Fibroblast of peridontal ligament (primary cell): ENCODE data around the gene RNU7-1.
"Not testable (repeated sequence)": the region's sequence is repeated elsewhere in the genome, so short reads cannot be mapped to it uniquely, and the experiment has no call there.

ENCODE experiments used
- DNase-seq: peaks from one replicate; pipeline ENCODE4 v3.0.0-alpha.2; 2010; ENCODE audit errors: extremely low read depth

The RNU7-1 gene

DNA sequence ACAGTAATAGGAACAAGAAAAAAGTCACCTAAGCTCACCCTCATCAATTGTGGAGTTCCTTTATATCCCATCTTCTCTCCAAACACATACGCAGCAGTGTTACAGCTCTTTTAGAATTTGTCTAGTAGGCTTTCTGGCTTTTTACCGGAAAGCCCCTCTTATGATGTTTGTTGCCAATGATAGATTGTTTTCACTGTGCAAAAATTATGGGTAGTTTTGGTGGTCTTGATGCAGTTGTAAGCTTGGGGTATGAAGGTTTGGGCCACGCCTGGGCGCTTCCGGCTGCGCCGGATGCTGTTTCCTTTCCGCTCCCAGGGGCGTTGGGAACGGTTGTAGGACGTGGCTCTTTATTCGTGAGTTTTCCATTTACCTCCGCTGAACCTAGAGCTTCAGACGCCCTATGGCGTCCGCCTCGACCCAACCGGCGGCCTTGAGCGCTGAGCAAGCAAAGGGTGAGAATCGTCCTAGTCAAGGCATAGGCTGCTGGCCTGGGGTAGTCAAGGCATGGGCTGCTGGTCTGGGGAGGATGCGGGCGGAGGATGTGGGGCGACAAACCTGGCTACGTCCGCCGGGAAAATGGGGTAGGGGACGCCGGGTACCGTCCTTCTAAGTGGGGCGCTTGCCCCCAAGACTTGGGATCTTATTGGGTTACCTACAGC, at the start of gene RNU7-1, which contains the start of gene C12orf57:
Gene RNU7-1, plus strand, starts transcription at position 95 of the 659 bp plus-strand sequence.
Gene C12orf57, plus strand, starts transcription at position 301 of the 659 bp plus-strand sequence. Its CDS starts 100 bp downstream, at position 401.
- peak; percentile 83 for DNase-seq

DNA sequence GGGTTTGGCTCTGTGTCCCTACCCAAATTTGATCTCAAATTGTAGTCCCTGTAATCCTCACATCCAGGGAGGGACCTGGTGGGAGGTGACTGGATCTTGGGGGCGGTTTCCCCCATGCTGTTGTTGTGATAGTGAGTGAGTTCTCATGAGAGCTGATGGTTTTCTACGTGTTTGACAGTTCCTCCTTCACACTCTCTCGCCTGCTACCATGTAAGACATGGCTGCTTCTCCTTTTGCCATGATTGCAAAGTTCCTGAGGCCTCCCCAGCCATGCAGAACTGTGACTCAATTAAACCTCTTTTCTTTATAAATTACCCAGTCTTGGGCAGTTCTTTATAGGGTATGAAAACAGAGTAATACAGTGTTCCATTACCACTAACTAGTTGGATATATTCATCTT, 49.3 kb upstream of the RNU7-1 start:
- no peak for DNase-seq

DNA sequence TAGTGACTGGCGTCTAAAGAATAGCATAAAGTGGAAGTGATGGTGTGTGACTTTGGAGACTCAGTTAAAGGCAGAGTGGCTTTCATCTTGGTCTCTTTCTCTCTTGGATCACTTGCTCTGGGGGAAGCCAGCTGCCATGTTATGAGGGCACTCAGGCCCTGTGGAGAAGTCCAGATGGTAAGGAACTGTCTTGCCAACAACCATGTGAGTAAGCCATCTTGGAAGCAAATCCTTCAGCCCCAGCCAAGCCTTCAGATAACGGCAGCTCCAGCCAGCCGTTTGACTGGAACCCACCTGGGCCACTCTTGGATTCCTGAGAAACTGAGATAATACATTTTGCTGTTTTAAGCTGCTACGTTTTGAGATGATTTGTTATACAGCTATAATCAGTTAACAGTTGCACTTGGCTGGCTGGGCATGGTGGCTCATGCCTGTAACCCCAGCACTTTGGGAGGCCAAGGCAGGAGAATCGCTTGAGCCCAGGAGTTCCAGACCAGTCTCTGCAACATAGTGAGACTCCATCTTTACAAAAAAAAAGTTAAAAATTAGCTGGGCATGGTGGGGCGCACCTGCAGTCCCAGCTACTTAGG, 46.7 kb upstream of the RNU7-1 start:
- DNase-seq = no peak

DNA sequence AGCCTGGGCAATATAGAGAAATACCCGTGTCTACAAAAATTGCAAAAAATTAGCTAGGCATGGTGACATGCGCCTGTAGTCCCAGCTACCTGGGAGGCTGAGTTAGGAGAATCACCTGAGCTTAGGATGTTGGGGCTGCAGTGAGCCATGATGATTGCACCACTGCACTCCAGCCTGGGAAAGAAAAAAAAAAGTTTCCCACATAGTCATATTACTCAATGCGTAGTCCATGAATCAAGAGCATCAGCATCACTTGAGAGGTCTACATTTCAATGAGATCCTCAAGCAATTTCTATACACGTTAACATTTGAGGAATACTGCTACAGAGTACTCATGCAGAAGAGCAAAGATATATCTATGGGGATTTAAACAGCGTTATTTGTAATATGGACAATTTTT, 44.2 kb upstream of the RNU7-1 start:
- no peak for DNase-seq

DNA sequence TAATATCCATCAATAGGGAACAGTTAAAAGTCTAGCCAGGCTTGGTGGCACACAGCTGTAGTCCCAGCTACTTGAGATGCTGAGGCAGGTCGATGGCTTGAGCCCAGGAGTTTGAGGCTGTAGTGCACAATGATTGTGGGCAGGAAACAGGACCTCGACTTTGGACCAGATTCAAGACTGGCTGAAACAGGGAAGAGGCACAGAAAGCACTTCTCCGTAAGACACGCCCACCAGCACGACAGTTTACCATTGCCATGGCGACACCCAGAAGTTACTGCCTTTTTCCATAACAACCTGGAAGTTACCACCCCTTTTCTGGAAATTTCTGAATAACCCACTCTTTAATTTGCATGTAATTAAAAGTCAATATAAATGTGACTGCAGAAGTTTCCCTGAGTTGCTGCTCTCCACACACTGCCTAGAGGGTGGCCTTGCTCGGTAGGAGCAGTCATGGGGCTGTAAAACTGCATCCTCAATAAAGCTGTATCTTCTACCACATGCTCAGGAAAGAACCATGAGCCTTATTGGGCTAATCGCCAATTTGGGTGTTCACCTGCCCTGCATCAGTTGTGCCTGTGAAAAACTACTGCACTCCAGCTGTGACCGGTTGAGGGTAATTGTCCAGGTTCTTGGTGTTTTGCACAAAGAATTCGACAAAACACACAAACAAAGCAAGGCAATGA, 43.6 kb upstream of the RNU7-1 start:
- DNase-seq = peak; percentile 50

DNA sequence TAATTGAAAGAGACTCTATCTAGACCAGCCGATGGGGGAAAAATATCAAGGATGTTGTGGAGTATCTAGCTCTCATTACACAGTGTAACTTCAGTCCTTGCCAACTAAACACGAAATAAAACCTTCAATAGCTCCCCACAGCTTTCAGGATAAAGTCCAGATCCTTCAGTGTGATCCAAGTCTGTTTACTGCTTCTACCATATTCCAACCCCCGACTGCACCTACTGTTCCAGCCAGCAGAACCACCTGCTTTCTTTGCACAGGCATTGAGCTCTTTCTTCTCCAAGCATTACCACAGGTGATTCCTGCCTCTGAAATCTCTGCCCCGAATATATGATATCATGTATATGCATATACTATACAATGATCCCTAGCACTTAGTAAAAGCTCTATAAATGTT, 41.2 kb upstream of the RNU7-1 start:
- DNase-seq = no peak

DNA sequence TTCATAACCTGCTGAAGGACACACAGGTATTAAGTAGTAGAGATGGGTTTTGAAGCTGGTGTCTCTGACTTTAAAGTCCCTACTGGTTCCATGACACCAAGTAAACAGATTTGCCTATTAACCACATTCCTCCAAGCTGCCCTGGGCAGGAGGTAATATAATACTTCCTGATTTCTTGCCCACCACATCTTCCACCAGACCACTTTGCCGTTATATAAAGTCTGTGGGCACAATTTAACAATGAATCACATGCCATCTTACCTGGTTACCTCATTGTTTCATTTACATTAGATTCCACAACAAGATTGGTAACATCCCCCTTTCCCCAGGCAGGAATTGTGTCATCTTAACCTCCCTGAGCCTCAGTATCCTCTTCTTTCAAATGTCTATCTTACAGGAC, 39.9 kb upstream of the RNU7-1 start:
- DNase-seq = no peak

DNA sequence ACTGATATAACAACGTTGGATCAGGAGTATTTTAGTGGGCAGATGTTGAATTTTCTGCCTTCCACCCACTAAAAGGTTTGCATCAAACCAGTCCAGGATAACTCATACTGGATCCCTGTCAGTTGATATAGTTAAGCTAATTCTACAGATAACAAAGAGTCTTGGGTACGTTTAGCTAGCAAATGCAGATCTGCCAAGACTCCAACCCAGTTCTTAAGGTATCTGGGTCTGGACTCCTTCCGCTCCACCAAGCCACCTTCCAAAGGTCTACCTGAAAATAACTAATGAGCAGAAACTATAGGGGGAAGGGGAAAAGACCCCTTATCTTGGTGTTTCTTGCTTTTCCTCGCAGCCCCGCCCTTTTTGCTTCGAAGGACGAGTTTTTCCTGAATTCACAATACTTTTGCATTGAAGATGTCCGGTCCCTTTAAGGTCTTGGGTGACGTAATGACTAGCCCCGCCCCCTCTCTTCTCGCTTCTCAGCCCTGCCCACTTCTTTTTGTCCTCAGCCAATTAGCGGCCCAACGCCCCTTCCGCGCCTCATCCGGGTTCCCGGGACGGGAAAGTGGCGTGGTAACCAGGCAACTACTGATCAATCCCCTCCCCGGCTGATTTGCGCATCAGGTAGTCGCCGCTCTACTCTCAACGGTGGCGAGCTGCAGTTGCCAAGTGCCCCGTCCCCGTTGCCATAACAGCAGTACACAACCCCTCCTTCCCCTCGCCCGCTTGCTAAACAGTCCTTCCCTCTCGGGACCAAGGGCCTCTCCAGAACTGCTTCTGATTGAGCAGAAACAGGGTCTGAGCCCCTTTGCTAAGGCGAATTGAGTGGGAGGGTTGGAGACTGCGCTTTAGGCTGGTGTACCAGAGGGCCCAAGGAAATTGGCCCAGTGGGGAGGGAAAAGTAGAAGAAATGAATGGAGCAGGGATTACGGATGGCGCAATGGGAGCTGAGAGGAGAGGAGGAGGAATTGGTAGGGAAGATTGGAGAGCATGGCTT, 39.0 kb upstream of the RNU7-1 start, which contains the start of gene LRRC23:
Gene LRRC23, plus strand, starts transcription at position 543 of the 997 bp plus-strand sequence. CDS start 812 bp downstream, outside the sequence.
- peak; percentile 94 for DNase-seq

DNA sequence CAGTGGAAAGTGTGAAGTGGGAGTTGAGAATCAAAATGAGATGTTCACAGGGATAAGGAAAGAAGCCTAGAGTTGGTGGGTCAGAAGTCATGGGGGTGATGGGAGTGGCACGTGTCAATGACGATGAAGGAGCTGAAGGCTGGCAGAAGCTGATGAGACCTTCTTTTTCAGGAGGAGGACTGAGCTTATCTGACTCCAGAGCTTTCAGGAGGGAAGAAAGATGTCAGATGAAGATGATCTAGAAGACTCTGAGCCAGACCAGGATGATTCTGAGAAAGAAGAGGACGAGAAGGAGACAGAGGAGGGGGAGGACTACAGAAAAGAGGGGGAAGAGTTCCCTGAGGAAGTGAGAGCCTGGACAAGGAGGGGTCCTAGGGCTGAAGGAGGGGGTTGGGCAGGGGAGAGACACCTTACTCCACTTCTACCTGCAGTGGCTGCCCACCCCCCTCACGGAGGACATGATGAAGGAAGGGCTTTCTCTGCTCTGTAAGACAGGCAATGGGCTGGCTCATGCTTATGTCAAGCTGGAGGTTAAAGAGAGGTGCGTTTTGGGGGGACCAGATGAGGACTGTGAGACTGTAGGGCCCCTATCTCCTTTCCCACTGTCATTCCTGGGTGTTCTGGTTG, 38.1 kb upstream of the RNU7-1 start:
- no peak for DNase-seq

DNA sequence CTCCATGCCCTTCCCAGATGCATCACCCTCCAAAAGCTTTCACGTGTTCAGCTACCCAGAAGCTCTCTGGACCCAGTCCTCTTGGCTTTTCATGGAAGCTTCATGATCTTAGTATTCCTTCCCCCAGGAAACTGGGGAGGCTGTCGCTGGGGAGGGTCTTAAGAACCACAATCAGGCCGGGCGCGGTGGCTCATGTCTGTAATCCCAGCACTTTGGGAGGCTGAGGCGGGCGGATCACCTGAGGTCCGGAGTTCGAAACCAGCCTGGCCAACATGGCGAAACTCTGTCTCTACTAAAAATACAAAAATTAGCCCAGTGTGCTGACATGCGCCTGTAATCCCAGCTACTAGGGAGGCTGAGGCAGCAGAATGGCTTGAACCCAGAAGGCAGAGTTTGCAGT, 35.5 kb upstream of the RNU7-1 start:
- not testable (repeated sequence) for DNase-seq

DNA sequence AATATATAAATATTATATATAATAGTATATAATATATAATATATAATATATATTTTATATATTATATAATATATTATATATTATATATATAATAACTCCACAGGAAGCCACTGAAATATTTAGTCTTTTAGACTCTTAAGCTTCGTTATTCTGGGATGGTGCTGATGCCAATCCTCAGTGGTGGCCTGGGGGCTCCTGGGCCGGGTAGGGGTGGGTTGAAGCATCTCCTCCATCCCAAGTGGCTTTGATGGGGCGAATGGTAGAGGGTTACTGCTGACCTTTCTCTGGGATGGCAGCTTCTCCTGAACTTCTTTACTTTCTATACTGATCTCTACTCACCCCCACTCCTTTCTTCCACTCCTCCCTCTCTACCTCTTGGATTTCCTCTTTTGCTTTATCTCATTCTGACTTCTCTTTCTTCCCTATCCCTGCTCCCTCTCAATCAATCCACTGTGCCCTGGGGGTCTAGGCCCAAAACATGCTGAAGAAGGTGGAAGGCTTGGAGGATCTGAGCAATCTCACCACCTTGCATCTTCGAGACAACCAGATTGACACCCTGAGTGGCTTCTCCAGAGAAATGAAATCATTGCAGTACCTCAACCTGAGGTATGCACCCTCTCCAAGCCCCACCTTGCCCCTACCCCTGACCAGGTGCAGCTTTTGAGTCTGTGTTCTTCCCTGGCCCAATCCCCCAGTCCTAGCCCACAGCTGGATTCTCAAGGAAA, 34.0 kb upstream of the RNU7-1 start:
- no peak for DNase-seq

DNA sequence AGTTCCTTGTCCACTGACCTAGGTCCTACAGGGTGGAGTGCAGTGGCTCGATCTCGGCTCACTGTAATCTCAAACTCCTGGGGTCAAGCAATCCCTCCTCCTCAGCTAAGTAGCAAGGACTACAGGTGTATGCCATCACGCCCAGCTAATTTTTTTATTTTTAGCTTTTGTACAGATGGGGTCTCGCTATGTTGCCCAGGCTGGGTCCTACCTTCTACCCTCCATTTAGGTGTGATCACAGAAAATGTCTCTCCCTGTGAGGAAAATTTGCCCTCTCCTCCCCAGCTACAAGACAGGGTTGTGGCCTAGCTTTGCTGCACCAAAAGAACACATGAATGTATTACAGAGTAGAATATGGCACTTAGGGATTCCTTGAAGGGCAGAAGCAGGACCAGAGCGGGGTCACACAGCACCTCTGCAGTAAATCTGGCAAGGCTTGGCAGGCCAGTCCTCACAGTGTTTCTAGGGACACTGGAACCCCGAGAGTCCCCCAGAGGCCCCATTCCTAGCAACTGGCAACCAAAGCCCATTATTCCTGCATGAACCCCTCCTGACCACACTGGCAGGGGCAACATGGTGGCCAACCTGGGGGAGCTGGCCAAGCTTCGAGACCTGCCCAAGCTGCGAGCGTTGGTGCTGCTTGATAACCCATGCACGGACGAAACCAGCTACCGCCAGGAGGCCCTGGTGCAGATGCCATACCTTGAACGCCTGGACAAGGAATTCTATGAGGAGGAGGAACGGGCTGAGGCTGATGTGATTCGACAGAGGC, 31.3 kb upstream of the RNU7-1 start:
- no peak for DNase-seq

DNA sequence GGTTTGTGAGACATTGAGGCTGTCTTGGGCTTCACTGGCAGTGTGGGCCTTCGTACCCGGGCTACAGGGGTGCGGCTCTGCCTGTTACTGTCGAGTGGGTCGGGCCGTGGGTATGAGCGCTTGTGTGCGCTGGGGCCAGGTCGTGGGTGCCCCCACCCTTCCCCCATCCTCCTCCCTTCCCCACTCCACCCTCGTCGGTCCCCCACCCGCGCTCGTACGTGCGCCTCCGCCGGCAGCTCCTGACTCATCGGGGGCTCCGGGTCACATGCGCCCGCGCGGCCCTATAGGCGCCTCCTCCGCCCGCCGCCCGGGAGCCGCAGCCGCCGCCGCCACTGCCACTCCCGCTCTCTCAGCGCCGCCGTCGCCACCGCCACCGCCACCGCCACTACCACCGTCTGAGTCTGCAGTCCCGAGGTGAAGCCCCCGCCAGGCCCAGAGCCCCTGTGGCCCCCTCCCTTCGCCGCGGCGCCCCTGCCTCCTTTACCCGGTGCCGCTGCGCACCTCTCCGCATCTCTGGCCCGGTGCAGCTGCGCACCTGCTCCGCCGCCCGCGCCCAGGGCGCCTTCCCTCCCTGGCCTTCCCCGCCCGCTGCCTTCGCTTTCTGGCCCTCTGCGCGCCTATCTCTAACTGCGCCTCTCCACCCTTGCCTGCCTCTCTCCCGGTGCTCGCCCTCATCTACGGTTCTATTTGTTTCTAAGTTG, 29.2 kb upstream of the RNU7-1 start, which contains the start of gene ENO2:
Gene ENO2, plus strand, starts transcription at position 335 of the 701 bp plus-strand sequence. CDS start 1,253 bp downstream, outside the sequence.
- peak; percentile 52 for DNase-seq

DNA sequence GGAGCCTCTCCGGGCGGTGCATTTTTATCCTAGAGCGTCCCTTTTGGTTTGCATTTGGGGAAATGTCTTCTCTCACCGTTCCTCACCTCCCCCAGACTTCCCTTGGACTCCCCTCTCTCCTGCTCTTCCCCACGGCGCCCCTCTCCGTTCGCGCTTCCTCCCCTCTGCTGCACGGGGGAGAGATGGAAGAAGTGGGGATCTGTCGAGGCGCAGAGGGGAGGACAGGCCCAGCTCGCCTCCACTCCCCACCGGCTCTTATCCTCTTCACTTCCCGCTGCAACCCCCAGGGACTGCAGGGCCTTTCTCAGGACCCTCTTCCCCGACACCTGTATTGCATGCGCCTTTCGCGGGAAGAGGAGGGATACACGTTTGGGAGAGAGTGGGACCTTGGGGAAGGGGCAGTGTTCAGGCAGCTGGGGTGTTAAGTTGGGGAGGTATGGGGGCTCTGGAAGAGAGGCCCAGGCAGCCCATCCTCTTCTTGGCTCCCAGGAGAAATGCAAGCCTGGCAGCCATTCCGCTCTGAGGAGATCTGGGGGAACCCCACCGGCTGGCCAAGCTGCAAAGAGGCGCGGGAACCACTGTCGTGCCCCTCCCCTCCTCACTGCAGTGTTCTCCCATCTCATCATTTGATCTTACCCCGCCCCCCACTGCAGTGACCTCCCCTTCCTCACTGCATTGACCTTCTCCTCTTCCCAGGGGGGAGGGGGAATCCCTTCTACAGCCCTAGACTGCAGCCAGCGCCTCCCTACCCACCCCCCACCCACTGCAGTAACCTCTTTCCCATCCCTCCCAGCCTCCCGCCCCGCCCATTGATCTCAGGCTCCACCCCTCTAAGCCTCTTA, 28.4 kb upstream of the RNU7-1 start:
- no peak for DNase-seq

DNA sequence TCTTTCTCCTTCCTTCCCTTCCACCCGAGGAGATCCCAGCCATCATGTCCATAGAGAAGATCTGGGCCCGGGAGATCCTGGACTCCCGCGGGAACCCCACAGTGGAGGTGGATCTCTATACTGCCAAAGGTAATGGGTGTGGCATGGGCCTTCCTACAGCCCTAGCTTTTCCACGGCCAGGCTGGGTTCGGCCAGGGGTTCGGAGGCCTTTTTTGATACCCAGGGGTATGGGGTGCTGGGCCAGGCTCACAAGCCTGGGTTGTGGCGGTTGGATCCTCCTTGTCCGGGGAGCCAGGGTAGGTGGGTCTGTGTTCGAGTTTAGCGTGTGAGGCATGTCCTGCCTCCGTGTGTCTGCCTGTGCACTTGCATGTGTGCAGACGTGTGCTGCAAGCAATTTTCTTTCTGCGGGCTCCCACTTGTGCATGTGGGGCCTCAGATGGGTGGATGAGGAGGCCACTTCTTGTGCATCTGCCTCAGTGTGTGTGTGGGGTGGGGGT, 27.8 kb upstream of the RNU7-1 start:
- DNase-seq = no peak

DNA sequence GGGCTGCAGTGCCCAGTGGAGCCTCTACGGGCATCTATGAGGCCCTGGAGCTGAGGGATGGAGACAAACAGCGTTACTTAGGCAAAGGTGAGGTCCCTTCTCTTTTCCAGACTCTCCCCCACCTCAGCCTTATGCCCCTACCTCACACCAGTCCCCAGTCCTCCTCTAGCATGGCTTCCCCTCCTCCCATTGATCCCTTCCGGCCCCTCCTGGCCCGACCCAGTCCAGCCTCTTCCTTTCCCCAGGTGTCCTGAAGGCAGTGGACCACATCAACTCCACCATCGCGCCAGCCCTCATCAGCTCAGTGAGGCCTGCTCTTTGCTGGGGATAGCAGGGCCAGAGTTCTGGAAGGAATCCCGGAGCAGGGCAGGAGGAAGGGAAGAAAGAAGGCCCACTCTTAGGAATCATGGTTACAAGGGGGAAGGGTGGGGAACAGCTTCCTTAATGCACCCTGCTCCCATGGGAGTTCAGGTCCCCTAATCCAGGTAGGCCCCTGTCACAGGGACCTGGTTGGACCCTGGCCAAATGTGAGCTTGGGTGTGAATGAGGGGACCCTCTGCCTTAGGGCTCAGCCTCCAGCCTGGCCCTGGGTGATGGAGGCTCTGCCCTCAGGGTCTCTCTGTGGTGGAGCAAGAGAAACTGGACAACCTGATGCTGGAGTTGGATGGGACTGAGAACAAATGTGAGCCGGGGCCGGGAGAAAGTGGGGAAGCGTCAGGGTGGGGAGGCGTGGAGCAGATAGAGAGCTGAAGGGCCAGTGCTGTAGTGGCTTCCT, 27.0 kb upstream of the RNU7-1 start:
- DNase-seq = no peak
